Prostate gland (tissue), 2 donors: ENCODE measurements around the gene LCN15.

ENCODE experiments used
- CTCF ChIP-seq, 4 experiments: fragments of 200-600 bp in 2 of 4; fragments of 450-650 bp in 2 of 4; sonication (generic) in 2 of 4; IDR thresholded peaks; 1 replicate in 3 of 4; 2 replicates in 1 of 4; pipeline ENCODE4 v1.5.1; 2016 to 2019; ENCODE audit warnings: antibody characterized with exemption in 4 of 4, mild to moderate bottlenecking in 2 of 4, moderate library complexity in 2 of 4
- POLR2AphosphoS5 ChIP-seq: sonication (generic); formaldehyde crosslinking; IDR thresholded peaks from one replicate; pipeline ENCODE4 v1.6.1; 2017; ENCODE audit warnings: antibody characterized with exemption

DNA sequence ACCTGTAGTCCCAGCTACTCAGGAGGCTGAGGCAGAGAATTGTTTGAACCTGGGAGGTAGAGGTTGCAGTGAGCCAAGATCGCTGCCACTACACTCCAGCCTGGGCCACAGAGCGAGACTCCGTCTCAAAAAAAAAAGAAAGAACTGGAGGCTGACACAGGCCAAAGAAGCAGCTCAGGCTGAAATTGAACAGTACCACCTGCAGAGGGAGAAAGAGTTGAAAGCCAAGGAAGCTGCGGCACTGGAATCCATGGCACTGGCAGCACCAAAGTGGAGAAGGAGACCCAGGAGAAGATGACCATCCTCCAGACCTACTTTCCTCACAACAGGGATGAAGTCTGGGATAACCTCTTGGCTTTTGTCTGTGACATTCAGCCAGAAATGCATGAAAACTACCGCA is 15.5 kb upstream of the LCN15 start:
- no peak for TF ChIP-seq CTCF (IDR thresholded peaks at IDR 0.05)
- no peak for TF ChIP-seq POLR2AphosphoS5
